Gastrocnemius medialis (tissue), 4 donors: ENCODE data around the gene DOCK8. TPM values are rescaled to one million over a fixed set of nuclear protein-coding genes. Genes with fewer than 3 reads are reported as not detected.

Experiments used
- ATAC-seq, 2 donors: fragments of 150-250 bp; one replicate each; pipeline ENCODE4 v1.9.1; 2016
- DNase-seq, 2 donors: peaks; one replicate each; pipeline ENCODE4 v3.0.0-alpha.2; 2019
- H3K27ac ChIP-seq, 4 donors: fragments of 200-600 bp; sonication (generic); 1 replicate in 1 of 4; 2 replicates in 3 of 4; pipeline ENCODE4 v1.5.1; 2016 to 2018; ENCODE audit warnings: mild to moderate bottlenecking in 2 of 4, moderate library complexity in 1 of 4
- H3K27me3 ChIP-seq, 3 donors: fragments of 200-600 bp; sonication (generic) in 2 of 3; 1 replicate in 1 of 3; 2 replicates in 2 of 3; pipeline versions ENCODE4 v1.5.1 to v1.6.0; 2016 to 2019; ENCODE audit warnings: mild to moderate bottlenecking in 1 of 3, moderate library complexity in 1 of 3
- H3K36me3 ChIP-seq, 2 donors: fragments of 200-600 bp; sonication (generic) in 1 of 2; one replicate each; pipeline ENCODE4 v1.5.1; 2017 to 2018
- H3K4me1 ChIP-seq, 2 donors: fragments of 200-600 bp; sonication (generic) in 1 of 2; one replicate each; pipeline ENCODE4 v1.5.1; 2016 to 2017; ENCODE audit warnings: mild to moderate bottlenecking in 2 of 2
- H3K4me3 ChIP-seq, 4 donors: fragments of 200-600 bp; sonication (generic) in 3 of 4; 1 replicate in 1 of 4; 2 replicates in 3 of 4; pipeline ENCODE4 v1.5.1; 2016 to 2019; ENCODE audit warnings: mild to moderate bottlenecking in 2 of 4
- H3K9me3 ChIP-seq, 3 donors: fragments of 200-600 bp; sonication (generic) in 2 of 3; 1 replicate in 1 of 3; 2 replicates in 2 of 3; pipeline ENCODE4 v1.5.1; 2016 to 2019
- CTCF ChIP-seq, 5 experiments: fragments of 450-650 bp in 3 of 5; fragments of 200-600 bp in 2 of 5; sonication (generic) in 2 of 5; IDR thresholded peaks in 4 of 5; conservative IDR thresholded peaks in 1 of 5; 1 replicate in 4 of 5; 2 replicates in 1 of 5; pipeline ENCODE4 v1.5.1; 2016 to 2019; ENCODE audit warnings: antibody characterized with exemption in 5 of 5, mild to moderate bottlenecking in 3 of 5, moderate library complexity in 3 of 5
- POLR2A ChIP-seq, 2 donors: fragments of 450-650 bp; IDR thresholded peaks; one replicate each; pipeline ENCODE4 v1.6.1; 2017; ENCODE audit warnings: antibody characterized with exemption in 2 of 2, mild to moderate bottlenecking in 2 of 2, moderate library complexity in 2 of 2
- in situ Hi-C, 4 donors: fragments of 200-750 bp; cut with MboI; loops; one replicate each; pipeline versions ENCODE4 v1.15.0 to v1.8.0; 2017; ENCODE audit warnings: low sequenced_read_pairs in 4 of 4
- intact Hi-C: fragments of 100-400 bp; cut with DNase I; formaldehyde crosslinking; loops from one replicate; pipeline ENCODE4 v1.15.1; 2023; ENCODE audit warnings: low total_unique reads
- total RNA-seq, 4 donors: library from RNA; depleted of rRNA; stranded (reverse); fragments of >200 nt; gene quantifications; one replicate each; pipeline versions ENCODE4 v1.1.0 to v1.2.3, GENCODE V29; 2016

Gene DOCK8
- total RNA-seq, 4 donors from 2014 or later = 0.80 to 2.8 (median 2.0) TPM

DNA sequence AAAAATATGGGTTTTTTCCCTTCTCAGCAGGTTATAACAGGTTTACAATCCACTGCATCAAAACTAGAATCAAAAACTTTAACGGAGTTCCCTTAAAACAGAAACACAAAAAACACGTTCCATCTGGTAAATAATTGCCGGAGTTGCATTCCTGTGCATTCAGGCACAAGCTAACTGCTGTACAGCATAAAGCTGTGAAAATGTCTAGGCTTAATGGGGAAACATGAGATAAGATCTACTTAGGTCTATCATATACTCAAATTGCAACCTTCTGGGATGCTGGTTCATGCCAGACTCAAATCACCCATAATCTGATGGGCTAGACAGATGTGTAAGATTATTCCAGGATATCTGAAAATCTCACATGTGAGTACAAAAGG, 265.3 kb downstream of the DOCK8 start:
- ATAC-seq (no peak), DNase-seq (no peak)
- TF ChIP-seq CTCF (IDR thresholded peaks at IDR 0.05 in 4 of 5, conservative IDR thresholded peaks at IDR 0.05 in 1 of 5) (no peak), POLR2A (IDR thresholded peaks at IDR 0.05) (no peak)
- H3K4me1 ChIP-seq = no peaks in the 10 kb centered on the region
- no peak overlapping the region for H3K27ac ChIP-seq
- in situ Hi-C loops = no loop called here
- H3K9me3 ChIP-seq = no peaks in the 10 kb centered on the region
- no peak overlapping the region for H3K4me3 ChIP-seq
- no peaks in the 10 kb centered on the region for H3K36me3 ChIP-seq
- H3K27me3 ChIP-seq = no peaks in the 10 kb centered on the region
- intact Hi-C loops = loop anchor here (2.0 kb wide), 1 partner anchor 65 kb away; no protein-coding TSS in a partner anchor

GRCh38 chr9:482739-483138, 268.1 kb downstream of the DOCK8 start:
- in situ Hi-C loops (no loop called here), intact Hi-C loops (no loop called here)
- Histone ChIP-seq H3K36me3 (no peaks in the 10 kb centered on the region), H3K4me1 (no peaks in the 10 kb centered on the region), H3K9me3 (no peaks in the 10 kb centered on the region), H3K4me3 (no peak overlapping the region), H3K27me3 (no peaks in the 10 kb centered on the region), H3K27ac (no peak overlapping the region)
- ATAC-seq = no peak
- no peak for DNase-seq
- TF ChIP-seq POLR2A (IDR thresholded peaks at IDR 0.05) (no peak), CTCF (IDR thresholded peaks at IDR 0.05 in 4 of 5, conservative IDR thresholded peaks at IDR 0.05 in 1 of 5) (no peak)

DNA sequence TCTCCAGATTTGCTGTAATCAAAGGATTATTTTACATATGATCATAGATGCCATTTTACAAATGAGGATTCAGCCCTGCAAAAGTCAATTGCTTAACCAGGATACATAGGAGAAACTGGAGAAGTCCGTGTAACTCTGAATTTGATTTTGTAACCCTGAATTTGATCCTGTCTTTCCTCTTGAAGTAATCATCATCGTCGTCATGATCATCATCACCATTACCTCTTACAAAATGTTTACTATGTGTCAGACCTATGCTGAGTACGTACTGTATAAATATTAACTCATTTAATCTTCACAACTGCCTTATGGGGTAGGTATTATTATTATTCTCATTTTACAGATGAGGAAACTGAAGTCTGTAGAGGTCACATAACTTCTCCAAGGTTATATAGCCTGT, 271.5 kb downstream of the DOCK8 start:
- TF ChIP-seq POLR2A (IDR thresholded peaks at IDR 0.05) (no peak), CTCF (IDR thresholded peaks at IDR 0.05 in 4 of 5, conservative IDR thresholded peaks at IDR 0.05 in 1 of 5) (no peak)
- Histone ChIP-seq H3K27me3 (no peaks in the 10 kb centered on the region), H3K27ac (no peak overlapping the region), H3K36me3 (no peaks in the 10 kb centered on the region), H3K4me3 (no peak overlapping the region), H3K4me1 (no peaks in the 10 kb centered on the region), H3K9me3 (no peaks in the 10 kb centered on the region)
- DNase-seq = no peak
- no peak for ATAC-seq
- intact Hi-C loops = no loop called here
- in situ Hi-C loops = no loop called here

- TF ChIP-seq CTCF (IDR thresholded peaks at IDR 0.05 in 4 of 5, conservative IDR thresholded peaks at IDR 0.05 in 1 of 5) (no peak), POLR2A (IDR thresholded peaks at IDR 0.05) (no peak)
- Histone ChIP-seq H3K27ac (no peak overlapping the region), H3K27me3 (no peaks in the 10 kb centered on the region), H3K4me3 (no peak overlapping the region), H3K36me3 (no peaks in the 10 kb centered on the region), H3K9me3 (no peaks in the 10 kb centered on the region), H3K4me1 (no peaks in the 10 kb centered on the region)
- DNase-seq (no peak), ATAC-seq (no peak)
- intact Hi-C loops = no loop called here
- in situ Hi-C loops = no loop called here
Measured at GRCh38 chr9:487429-487828, 272.8 kb downstream of the DOCK8 start.

DNA sequence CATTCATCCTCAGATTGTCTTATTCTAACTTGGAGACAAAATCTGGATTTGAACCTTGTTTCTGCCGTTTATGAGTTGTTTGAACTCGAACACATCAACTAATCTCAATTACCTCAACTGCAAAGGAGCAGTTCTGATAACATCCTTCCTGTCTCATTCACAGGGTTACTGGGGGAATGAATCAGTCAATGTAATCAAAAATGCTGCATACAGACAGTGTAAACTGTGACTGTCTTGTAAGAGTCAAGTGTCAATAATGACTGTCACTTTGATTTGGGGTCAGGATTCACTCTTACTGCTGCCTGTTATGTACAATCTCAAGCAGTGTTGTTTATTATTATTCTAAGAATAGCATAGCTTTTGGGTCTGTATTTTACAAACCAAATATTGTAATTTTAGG, 273.8 kb downstream of the DOCK8 start:
- Histone ChIP-seq H3K36me3 (no peaks in the 10 kb centered on the region), H3K4me3 (no peak overlapping the region), H3K27ac (no peak overlapping the region), H3K27me3 (no peaks in the 10 kb centered on the region), H3K9me3 (no peaks in the 10 kb centered on the region), H3K4me1 (no peaks in the 10 kb centered on the region)
- in situ Hi-C loops (no loop called here), intact Hi-C loops (no loop called here)
- DNase-seq (no peak), ATAC-seq (no peak)
- no peak for TF ChIP-seq CTCF (IDR thresholded peaks at IDR 0.05 in 4 of 5, conservative IDR thresholded peaks at IDR 0.05 in 1 of 5)
- TF ChIP-seq POLR2A (IDR thresholded peaks at IDR 0.05) = no peak
